HEK293 (cell line): ENCODE data around the gene SP6.

Source experiments
- CTCF ChIA-PET: fragments of 350-600 bp; formaldehyde crosslinking; extraction: SDS; loops from one replicate; lab custom pipeline; 2021; ENCODE audit warnings: antibody characterized with exemption; lab: Yijun Ruan, JAX
- POLR2A ChIA-PET: fragments of 300-600 bp; formaldehyde crosslinking; extraction: SDS; loops from one replicate; lab custom pipeline; 2020; ENCODE audit warnings: antibody characterized with exemption, inconsistent platforms; lab: Yijun Ruan, JAX
- H3K27ac ChIP-seq: fragments of 200-500 bp; sonication (Bioruptor generic); 2 replicates; pipeline ENCODE4 v1.5.1; 2014; ENCODE audit warnings: low read depth, low read length, control low read depth, inconsistent platforms; ENCODE audit errors: extremely low read depth
- H3K36me3 ChIP-seq, 2 experiments: fragments of 200-500 bp in 1 of 2; sonication (Bioruptor generic) in 1 of 2; 1 replicate in 1 of 2; 2 replicates in 1 of 2; pipeline ENCODE4 v1.5.1; 2014 to 2017; ENCODE audit warnings: inconsistent platforms in 2 of 2, low read length in 2 of 2; ENCODE audit not compliant: control insufficient read depth in 2 of 2, insufficient read depth in 1 of 2
- H3K4me1 ChIP-seq: fragments of 200-500 bp; sonication (Bioruptor generic); 2 replicates; pipeline ENCODE4 v1.5.1; 2014; ENCODE audit warnings: mild to moderate bottlenecking, low read length, inconsistent platforms; ENCODE audit not compliant: control insufficient read depth, insufficient read depth
- H3K4me3 ChIP-seq: 2 replicates; pipeline ENCODE4 v1.5.1; 2011; ENCODE audit warnings: low read depth, mild to moderate bottlenecking, control low read depth, low read length, moderate library complexity
- H3K9me3 ChIP-seq: fragments of 200-500 bp; sonication (Bioruptor generic); 2 replicates; pipeline ENCODE4 v1.5.1; 2014; ENCODE audit warnings: low read depth, low read length, inconsistent platforms; ENCODE audit not compliant: control insufficient read depth, insufficient read depth
- BCL11A ChIP-seq: fragments of 450-650 bp; formaldehyde crosslinking; IDR thresholded peaks from 2 replicates; pipeline ENCODE4 v1.5.1; 2016; ENCODE audit warnings: low read depth, missing biosample characterization, missing genetic modification characterization
- BCL11B ChIP-seq: fragments of 450-650 bp; formaldehyde crosslinking; IDR thresholded peaks from 2 replicates; pipeline ENCODE4 v1.5.1; 2016; ENCODE audit warnings: low read depth, missing biosample characterization, missing genetic modification characterization
- GFI1B ChIP-seq: fragments of 450-650 bp; formaldehyde crosslinking; IDR thresholded peaks from 2 replicates; pipeline ENCODE4 v1.5.1; 2016; ENCODE audit warnings: missing biosample characterization, missing genetic modification characterization
- GLIS1 ChIP-seq: fragments of 450-650 bp; formaldehyde crosslinking; IDR thresholded peaks from 2 replicates; pipeline ENCODE4 v1.5.1; 2016; ENCODE audit warnings: missing biosample characterization, missing genetic modification characterization
- HOXA7 ChIP-seq: sonication (generic); formaldehyde crosslinking; IDR thresholded peaks from 2 replicates; pipeline ENCODE4 v1.8.1; 2022; ENCODE audit warnings: missing genetic modification reagents, borderline replicate concordance
- HOXD13 ChIP-seq: sonication (generic); formaldehyde crosslinking; IDR thresholded peaks from 2 replicates; pipeline ENCODE4 v1.8.0; 2022; ENCODE audit warnings: missing genetic modification reagents, borderline replicate concordance
- PRDM1 ChIP-seq: fragments of 450-650 bp; formaldehyde crosslinking; IDR thresholded peaks from 2 replicates; pipeline ENCODE4; 2016; ENCODE audit warnings: missing biosample characterization, missing genetic modification characterization
- REPIN1 ChIP-seq: fragments of 450-650 bp; formaldehyde crosslinking; IDR thresholded peaks from 2 replicates; pipeline ENCODE4 v1.5.1; 2017; ENCODE audit warnings: missing biosample characterization, missing genetic modification characterization, low read depth
- SCRT1 ChIP-seq: fragments of 450-650 bp; formaldehyde crosslinking; IDR thresholded peaks from 2 replicates; pipeline ENCODE4 v1.5.1; 2016; ENCODE audit warnings: missing biosample characterization, missing genetic modification characterization, borderline replicate concordance
- SP3 ChIP-seq: fragments of 450-650 bp; formaldehyde crosslinking; IDR thresholded peaks from 2 replicates; pipeline ENCODE4 v1.5.1; 2016; ENCODE audit warnings: missing biosample characterization, missing genetic modification characterization
- YY1 ChIP-seq: fragments of 450-650 bp; formaldehyde crosslinking; IDR thresholded peaks from 2 replicates; pipeline ENCODE4 v1.5.1; 2018; ENCODE audit warnings: missing biosample characterization, missing genetic modification characterization
- ZEB2 ChIP-seq: fragments of 450-650 bp; formaldehyde crosslinking; IDR thresholded peaks from 2 replicates; pipeline ENCODE4 v1.5.1; 2016; ENCODE audit warnings: missing biosample characterization, missing genetic modification characterization
- ZFP37 ChIP-seq: fragments of 450-650 bp; formaldehyde crosslinking; IDR thresholded peaks from 2 replicates; pipeline ENCODE4 v1.5.1; 2016; ENCODE audit warnings: missing biosample characterization, missing genetic modification characterization
- ZNF132 ChIP-seq: fragments of 450-650 bp; formaldehyde crosslinking; IDR thresholded peaks from 2 replicates; pipeline ENCODE4 v1.5.1; 2017; ENCODE audit warnings: missing biosample characterization, missing genetic modification characterization, borderline replicate concordance
- ZNF157 ChIP-seq: fragments of 450-650 bp; formaldehyde crosslinking; IDR thresholded peaks from 2 replicates; pipeline ENCODE4 v1.5.1; 2016; ENCODE audit warnings: missing biosample characterization, missing genetic modification characterization
- ZNF169 ChIP-seq: fragments of 450-650 bp; formaldehyde crosslinking; IDR thresholded peaks from 2 replicates; pipeline ENCODE4 v1.5.1; 2016; ENCODE audit warnings: missing biosample characterization, missing genetic modification characterization
- ZNF184 ChIP-seq: fragments of 450-650 bp; IDR thresholded peaks from 2 replicates; pipeline ENCODE4 v1.5.1; 2018; ENCODE audit warnings: missing biosample characterization, mild to moderate bottlenecking, missing genetic modification characterization
- ZNF19 ChIP-seq: fragments of 450-650 bp; formaldehyde crosslinking; IDR thresholded peaks from 2 replicates; pipeline ENCODE4; 2016; ENCODE audit warnings: missing biosample characterization, missing genetic modification characterization, low read depth
- ZNF223 ChIP-seq: fragments of 450-650 bp; formaldehyde crosslinking; IDR thresholded peaks from 2 replicates; pipeline ENCODE4 v1.5.1; 2016; ENCODE audit warnings: missing biosample characterization, missing genetic modification characterization
- ZNF366 ChIP-seq: fragments of 450-650 bp; formaldehyde crosslinking; conservative IDR thresholded peaks from 2 replicates; pipeline ENCODE4 v1.5.1; 2016; ENCODE audit warnings: missing biosample characterization, missing genetic modification characterization
- ZNF37A ChIP-seq: fragments of 450-650 bp; IDR thresholded peaks from 2 replicates; pipeline ENCODE4 v1.5.1; 2018; ENCODE audit warnings: missing biosample characterization, missing genetic modification characterization
- ZNF426 ChIP-seq: fragments of 450-650 bp; formaldehyde crosslinking; IDR thresholded peaks from 2 replicates; pipeline ENCODE4 v1.5.1; 2017; ENCODE audit warnings: missing biosample characterization, missing genetic modification characterization, mild to moderate bottlenecking, inconsistent platforms, moderate library complexity
- ZNF433 ChIP-seq: fragments of 450-650 bp; formaldehyde crosslinking; IDR thresholded peaks from 2 replicates; pipeline ENCODE4 v1.5.1; 2016; ENCODE audit warnings: missing biosample characterization, missing genetic modification characterization, low read depth
- ZNF529 ChIP-seq: fragments of 450-650 bp; formaldehyde crosslinking; IDR thresholded peaks from 2 replicates; pipeline ENCODE4 v1.5.1; 2017; ENCODE audit warnings: missing genetic modification characterization, missing biosample characterization; ENCODE audit not compliant: insufficient replicate concordance
- ZNF530 ChIP-seq: fragments of 450-650 bp; formaldehyde crosslinking; IDR thresholded peaks from 2 replicates; pipeline ENCODE4 v1.5.1; 2016; ENCODE audit warnings: low read depth, missing biosample characterization, missing genetic modification characterization
- ZNF548 ChIP-seq: fragments of 450-650 bp; formaldehyde crosslinking; IDR thresholded peaks from 2 replicates; pipeline ENCODE4 v1.5.1; 2016; ENCODE audit warnings: missing biosample characterization, missing genetic modification characterization
- ZNF558 ChIP-seq: fragments of 450-650 bp; formaldehyde crosslinking; IDR thresholded peaks from 2 replicates; pipeline ENCODE4 v1.5.1; 2016; ENCODE audit warnings: missing biosample characterization, missing genetic modification characterization
- ZNF560 ChIP-seq: fragments of 450-650 bp; formaldehyde crosslinking; IDR thresholded peaks from 2 replicates; pipeline ENCODE4 v1.5.1; 2017; ENCODE audit warnings: missing biosample characterization, missing genetic modification characterization, borderline replicate concordance
- ZNF585B ChIP-seq: fragments of 450-650 bp; formaldehyde crosslinking; IDR thresholded peaks from 2 replicates; pipeline ENCODE4 v1.5.1; 2016; ENCODE audit warnings: missing biosample characterization, missing genetic modification characterization
- ZNF626 ChIP-seq: fragments of 450-650 bp; sonication (Bioruptor Pico); formaldehyde crosslinking; IDR thresholded peaks from 2 replicates; pipeline ENCODE4 v1.5.1; 2018; ENCODE audit warnings: missing biosample characterization, missing genetic modification characterization, inconsistent platforms
- ZNF664 ChIP-seq: fragments of 450-650 bp; formaldehyde crosslinking; IDR thresholded peaks from 2 replicates; pipeline ENCODE4 v1.5.1; 2016; ENCODE audit warnings: missing biosample characterization, missing genetic modification characterization
- ZNF670 ChIP-seq: fragments of 450-650 bp; formaldehyde crosslinking; IDR thresholded peaks from 2 replicates; pipeline ENCODE4 v1.5.1; 2016; ENCODE audit warnings: missing biosample characterization, missing genetic modification characterization, low read depth
- ZNF677 ChIP-seq: fragments of 450-650 bp; IDR thresholded peaks from 2 replicates; pipeline ENCODE4 v1.5.0; 2018; ENCODE audit warnings: missing biosample characterization, mild to moderate bottlenecking, missing genetic modification characterization, moderate library complexity
- ZNF768 ChIP-seq: fragments of 450-650 bp; formaldehyde crosslinking; IDR thresholded peaks from 2 replicates; pipeline ENCODE4 v1.5.1; 2018; ENCODE audit warnings: missing biosample characterization, mild to moderate bottlenecking, missing genetic modification characterization
- ZNF792 ChIP-seq: fragments of 450-650 bp; formaldehyde crosslinking; IDR thresholded peaks from 2 replicates; pipeline ENCODE4 v1.5.1; 2016; ENCODE audit warnings: missing biosample characterization, missing genetic modification characterization
- ZSCAN16 ChIP-seq: fragments of 450-650 bp; formaldehyde crosslinking; IDR thresholded peaks from 2 replicates; pipeline ENCODE4 v1.5.1; 2016; ENCODE audit warnings: missing biosample characterization, missing genetic modification characterization
- ZXDB ChIP-seq: fragments of 450-650 bp; formaldehyde crosslinking; IDR thresholded peaks from 2 replicates; pipeline ENCODE4 v1.5.1; 2016; ENCODE audit warnings: missing biosample characterization, missing genetic modification characterization
- TF ChIP-seq, protein P1 (sequence below): fragments of 450-650 bp; formaldehyde crosslinking; IDR thresholded peaks from 2 replicates; pipeline ENCODE4 v1.5.1; 2017; ENCODE audit warnings: missing biosample characterization, mild to moderate bottlenecking, missing genetic modification characterization, moderate library complexity
- TF ChIP-seq, protein P2 (sequence below): IDR thresholded peaks from 2 replicates; pipeline ENCODE4 v1.6.1; 2011; ENCODE audit warnings: mild to moderate bottlenecking, low read depth, low read length, borderline replicate concordance

The SP6 gene

GRCh38 chr17:47850692-47851573, at the start of gene SP6:
TSS of gene SP6 (minus strand) at chr17:47851163. CDS start at chr17:47848429, 2,734 bp downstream.
- Histone ChIP-seq H3K27ac (peak within 1 kb of the TSS; percentile 38; the same call in 1 of the 2 replicates), H3K4me3 (peak within 1 kb of the TSS; percentile 46), H3K4me1 (peaks cover 4% of the 10 kb centered on the region; the same call in 1 of the 2 replicates), H3K9me3 (no peaks in the 10 kb centered on the region), H3K36me3 (peaks cover 0 to 4% of the 10 kb centered on the region in 2 experiments; a peak in 1 of 3 replicates)
- ChIA-PET POLR2A (interaction anchor here (1.0 to 3.0 kb wide), 8 partner anchors 10 to 642 kb away, joined by 3 to 15 read pairs (median 4); partner anchors contain the start of genes LRRC46, MRPL10, SCRN2 and SP2), CTCF (interaction anchor here (0.6 to 19.4 kb wide), 11 partner anchors 8 to 1676 kb away, joined by 3 to 837 read pairs (median 3); partner anchors contain the start of genes SCRN2 and SP2)
- TF ChIP-seq ZNF426 (no peak), ZNF19 (tag by site-specific recombination) (no peak), ZNF529 (tag by site-specific recombination) (no peak), YY1 (no peak), ZNF585B (tag by site-specific recombination) (no peak), ZNF548 (tag by site-specific recombination) (no peak), ZNF558 (tag by site-specific recombination) (no peak), ZSCAN16 (tag by site-specific recombination) (no peak), ZFP37 (0 out of 2 replicates have a peak, but pooled peaks have one; percentile 47), ZNF792 (no peak), SP3 (peak; percentile 77), ZNF530 (tag by site-specific recombination) (no peak), ZNF157 (tag by site-specific recombination) (no peak), BCL11B (tag by site-specific recombination) (no peak), ZNF223 (tag by site-specific recombination) (no peak), ZNF366 (peak; percentile 54), ZNF768 (no peak), ZEB2 (tag by site-specific recombination) (peak; percentile 63; the same call in 1 of the 2 replicates), ZNF37A (no peak), BCL11A (tag by site-specific recombination) (no peak), ZNF169 (tag by site-specific recombination) (no peak), GLIS1 (peak; percentile 73), ZNF670 (tag by site-specific recombination) (no peak), PRDM1 (no peak), ZNF560 (no peak), SCRT1 (tag by site-specific recombination) (no peak), ZNF132 (tag by site-specific recombination) (no peak), HOXA7 (CRISPR knock-in tag) (no peak), ZXDB (tag by site-specific recombination) (peak; percentile 19; the same call in 1 of the 2 replicates), ZNF184 (no peak), ZNF677 (tag by site-specific recombination) (no peak), HOXD13 (CRISPR knock-in tag) (no peak), ZNF626 (tag by site-specific recombination) (no peak), REPIN1 (no peak), ZNF433 (no peak), ZNF664 (tag by site-specific recombination) (no peak), GFI1B (tag by site-specific recombination) (no peak)
- TF ChIP-seq, protein P1, sequence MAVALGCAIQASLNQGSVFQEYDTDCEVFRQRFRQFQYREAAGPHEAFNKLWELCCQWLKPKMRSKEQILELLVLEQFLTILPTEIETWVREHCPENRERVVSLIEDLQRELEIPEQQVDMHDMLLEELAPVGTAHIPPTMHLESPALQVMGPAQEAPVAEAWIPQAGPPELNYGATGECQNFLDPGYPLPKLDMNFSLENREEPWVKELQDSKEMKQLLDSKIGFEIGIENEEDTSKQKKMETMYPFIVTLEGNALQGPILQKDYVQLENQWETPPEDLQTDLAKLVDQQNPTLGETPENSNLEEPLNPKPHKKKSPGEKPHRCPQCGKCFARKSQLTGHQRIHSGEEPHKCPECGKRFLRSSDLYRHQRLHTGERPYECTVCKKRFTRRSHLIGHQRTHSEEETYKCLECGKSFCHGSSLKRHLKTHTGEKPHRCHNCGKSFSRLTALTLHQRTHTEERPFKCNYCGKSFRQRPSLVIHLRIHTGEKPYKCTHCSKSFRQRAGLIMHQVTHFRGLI = no peak
- TF ChIP-seq, protein P2, sequence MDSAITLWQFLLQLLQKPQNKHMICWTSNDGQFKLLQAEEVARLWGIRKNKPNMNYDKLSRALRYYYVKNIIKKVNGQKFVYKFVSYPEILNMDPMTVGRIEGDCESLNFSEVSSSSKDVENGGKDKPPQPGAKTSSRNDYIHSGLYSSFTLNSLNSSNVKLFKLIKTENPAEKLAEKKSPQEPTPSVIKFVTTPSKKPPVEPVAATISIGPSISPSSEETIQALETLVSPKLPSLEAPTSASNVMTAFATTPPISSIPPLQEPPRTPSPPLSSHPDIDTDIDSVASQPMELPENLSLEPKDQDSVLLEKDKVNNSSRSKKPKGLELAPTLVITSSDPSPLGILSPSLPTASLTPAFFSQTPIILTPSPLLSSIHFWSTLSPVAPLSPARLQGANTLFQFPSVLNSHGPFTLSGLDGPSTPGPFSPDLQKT = no peak
